NK-92 (cell line): ENCODE data around the gene MDN1.

ENCODE experiments used
- DNase-seq: peaks from one replicate; lab custom pipeline; 2025; ENCODE audit not compliant: unreplicated experiment; lab: John Stamatoyannopoulos, UW

Gene MDN1

DNA sequence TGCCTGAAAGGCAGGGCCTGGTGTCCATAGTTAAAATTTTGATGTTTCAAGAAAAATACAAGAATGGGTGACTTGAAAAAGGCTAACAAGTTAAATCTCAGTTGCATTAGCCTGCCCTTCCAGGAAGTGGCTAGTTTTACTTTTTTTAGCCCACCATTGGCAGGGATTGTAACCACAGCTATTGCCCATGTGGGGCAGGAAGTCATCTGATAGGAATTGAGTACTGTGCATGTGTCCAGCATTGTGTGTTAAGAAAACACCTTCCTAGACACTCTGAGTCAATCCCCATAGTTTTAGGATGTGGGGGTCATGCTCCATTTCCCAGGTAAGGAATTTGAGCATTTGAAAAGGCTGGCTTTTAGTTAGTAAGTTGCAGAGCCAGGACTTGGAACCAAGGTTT is 207.9 kb downstream of the MDN1 start:
- DNase-seq = no peak

- DNase-seq = no peak
These were observed 209.4 kb downstream of the MDN1 start for GRCh38 chr6:89610149-89610642.

DNA sequence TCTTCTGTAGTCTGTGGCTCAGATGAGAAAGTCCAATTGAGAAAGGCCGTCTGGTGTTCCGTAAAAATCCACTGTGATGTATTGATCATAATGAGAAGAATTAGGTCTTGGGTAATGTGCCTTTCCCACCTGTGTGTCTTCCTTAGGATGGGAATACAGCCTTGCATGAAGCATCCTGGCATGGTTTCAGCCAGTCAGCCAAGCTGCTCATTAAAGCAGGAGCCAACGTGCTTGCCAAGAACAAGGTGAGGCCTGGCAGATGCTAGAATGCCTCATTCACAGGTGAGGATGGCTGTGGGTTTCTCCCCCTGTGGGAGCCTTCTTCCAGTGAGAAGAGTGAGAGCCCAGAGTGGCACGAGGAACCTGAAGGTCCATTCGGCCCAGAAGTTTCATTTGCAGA is 213.7 kb downstream of the MDN1 start:
- no peak for DNase-seq

GRCh38 chr6:89604653-89605052 is 214.9 kb downstream of the MDN1 start:
- DNase-seq = no peak

GRCh38 chr6:89602166-89602565 is 217.4 kb downstream of the MDN1 start:
- DNase-seq = no peak

- no peak for DNase-seq
These were observed 219.9 kb downstream of the MDN1 start for GRCh38 chr6:89599727-89600126.

DNA sequence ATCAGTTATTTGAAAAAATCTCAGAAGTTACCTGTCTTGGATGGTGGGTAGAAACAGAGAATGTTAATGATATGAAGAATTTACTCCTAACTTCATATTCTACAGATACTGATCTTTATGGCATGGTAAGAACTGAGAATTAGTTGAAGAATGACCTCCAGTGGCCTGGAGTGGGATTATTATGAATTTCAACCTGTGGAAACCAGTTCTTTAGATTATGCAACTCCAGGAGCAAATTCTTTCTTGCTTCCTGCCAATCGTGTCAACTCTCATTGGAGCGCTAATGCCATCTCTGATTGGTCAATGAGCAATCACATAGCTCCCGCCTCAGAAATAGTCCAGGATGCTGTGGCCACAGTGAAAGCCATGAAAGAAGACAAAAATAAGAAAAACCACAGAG is 221.6 kb downstream of the MDN1 start:
- DNase-seq = no peak

GRCh38 chr6:89597372-89597771 is 222.2 kb downstream of the MDN1 start:
- no peak for DNase-seq

GRCh38 chr6:89596484-89596883 is 223.1 kb downstream of the MDN1 start:
- no peak for DNase-seq

DNA sequence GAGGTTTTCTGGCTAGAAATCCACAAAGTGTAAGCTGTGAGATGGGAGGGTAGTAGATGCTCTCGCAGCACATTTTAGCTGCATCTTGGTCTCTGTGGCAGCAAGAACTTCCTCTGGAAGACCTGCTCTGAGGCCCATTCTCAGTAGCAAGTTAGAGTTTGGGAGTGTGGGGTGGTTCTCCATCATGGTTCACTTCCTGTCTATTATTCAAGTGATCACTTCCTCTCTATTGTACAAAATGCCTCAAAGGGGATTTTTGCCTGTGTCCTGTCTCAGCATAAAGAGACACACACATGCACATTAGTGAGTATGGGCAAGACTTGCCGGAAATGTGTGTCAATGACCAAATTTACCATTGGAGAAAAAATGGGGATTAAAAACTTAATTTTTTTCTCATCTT is 223.5 kb downstream of the MDN1 start:
- no peak for DNase-seq
